Liver (tissue), 9 donors: ENCODE data around the gene PRCD. TPM values are rescaled to one million over a fixed set of nuclear protein-coding genes. Genes with fewer than 3 reads are reported as not detected.

ENCODE experiments used
- DNase-seq: peaks from one replicate; pipeline ENCODE4 v3.0.0-alpha.2; 2017; ENCODE audit warnings: low spot score
- H3K27ac ChIP-seq, 2 donors: one replicate each; pipeline ENCODE4 v1.7.0; 2013; ENCODE audit warnings: inconsistent platforms in 2 of 2, low read length in 2 of 2, control low read depth in 1 of 2, low read depth in 1 of 2, mild to moderate bottlenecking in 1 of 2
- H3K27me3 ChIP-seq, 4 donors: one replicate each; pipeline versions ENCODE4 v1.6.1 to v1.7.0; 2013; ENCODE audit warnings: low read length in 3 of 4, inconsistent platforms in 1 of 4, mild to moderate bottlenecking in 1 of 4, moderate library complexity in 1 of 4; ENCODE audit not compliant: control insufficient read depth in 4 of 4, insufficient read depth in 4 of 4
- H3K36me3 ChIP-seq, 4 donors: one replicate each; pipeline versions ENCODE4 v1.6.1 to v1.7.0; 2013; ENCODE audit warnings: low read length in 3 of 4, mild to moderate bottlenecking in 3 of 4, low read depth in 1 of 4, moderate library complexity in 1 of 4; ENCODE audit not compliant: control insufficient read depth in 4 of 4, insufficient read depth in 3 of 4
- H3K4me1 ChIP-seq, 4 donors: one replicate each; pipeline versions ENCODE4 v1.6.1 to v1.7.0; 2013; ENCODE audit warnings: low read length in 3 of 4, mild to moderate bottlenecking in 3 of 4, moderate library complexity in 1 of 4; ENCODE audit not compliant: control insufficient read depth in 4 of 4, insufficient read depth in 4 of 4
- H3K4me3 ChIP-seq, 3 donors: one replicate each; pipeline versions ENCODE4 v1.6.1 to v1.7.0; 2013; ENCODE audit warnings: low read length in 3 of 3, control low read depth in 1 of 3, low read depth in 1 of 3, mild to moderate bottlenecking in 1 of 3
- H3K9ac ChIP-seq, 2 donors: one replicate each; pipeline ENCODE4 v1.7.0; 2013; ENCODE audit warnings: low read length in 2 of 2, mild to moderate bottlenecking in 2 of 2, moderate library complexity in 2 of 2, control low read depth in 1 of 2, low read depth in 1 of 2
- H3K9me3 ChIP-seq, 4 donors: one replicate each; pipeline versions ENCODE4 v1.6.1 to v1.7.0; 2013; ENCODE audit warnings: low read length in 3 of 4; ENCODE audit not compliant: control insufficient read depth in 4 of 4
- ATF3 ChIP-seq: IDR thresholded peaks from 2 replicates; pipeline ENCODE4 v1.6.1; 2016; ENCODE audit warnings: antibody characterized with exemption
- CTCF ChIP-seq: fragments of 150-350 bp; IDR thresholded peaks from 2 replicates; pipeline ENCODE4 v1.5.1; 2017; ENCODE audit warnings: improper control_type of control experiment, low read depth, low read length; ENCODE audit not compliant: missing input control
- FOXA2 ChIP-seq: IDR thresholded peaks from 2 replicates; pipeline ENCODE4 v1.6.1; 2016; ENCODE audit warnings: antibody characterized with exemption
- GABPA ChIP-seq, 2 donors: IDR thresholded peaks in 1 of 2; conservative IDR thresholded peaks in 1 of 2; 2 replicates each; pipeline ENCODE4 v1.6.1; 2016; ENCODE audit warnings: antibody characterized with exemption in 2 of 2, mild to moderate bottlenecking in 1 of 2, moderate library complexity in 1 of 2
- HNF4A ChIP-seq, 2 donors: conservative IDR thresholded peaks; 2 replicates each; pipeline ENCODE4 v1.6.1; 2016; ENCODE audit warnings: antibody characterized with exemption in 2 of 2, mild to moderate bottlenecking in 2 of 2
- MAX ChIP-seq: IDR thresholded peaks from 2 replicates; pipeline ENCODE4 v1.6.1; 2016; ENCODE audit warnings: antibody characterized with exemption
- NR2F2 ChIP-seq: IDR thresholded peaks from 2 replicates; pipeline ENCODE4 v1.6.1; 2016; ENCODE audit warnings: antibody characterized with exemption
- RAD21 ChIP-seq, 2 donors: IDR thresholded peaks; 2 replicates each; pipeline ENCODE4 v1.6.1; 2016; ENCODE audit warnings: antibody characterized with exemption in 2 of 2, mild to moderate bottlenecking in 2 of 2
- REST ChIP-seq: IDR thresholded peaks from 2 replicates; pipeline ENCODE4 v1.6.1; 2016; ENCODE audit warnings: antibody characterized with exemption, mild to moderate bottlenecking
- SP1 ChIP-seq: IDR thresholded peaks from 2 replicates; pipeline ENCODE4 v1.6.1; 2018; ENCODE audit warnings: antibody characterized with exemption, mild to moderate bottlenecking
- ZBTB33 ChIP-seq: IDR thresholded peaks from 2 replicates; pipeline ENCODE4 v1.6.1; 2016; ENCODE audit warnings: antibody characterized with exemption
- WGBS: extraction: QIAGEN DNeasy Blood & Tissue Kit; methylation state at CpG from one replicate; pipeline ENCODE4 v1.1.7; 2013; 5-methylcytosine and 5-hydroxymethylcytosine counted together
- polyA plus RNA-seq, 2 donors: library from polyadenylated mRNA; stranded (reverse) in 1 of 2; unstranded in 1 of 2; fragments of 200-250 nt in 1 of 2; fragments of >200 nt in 1 of 2; fragmentation: Nextera tagmentation in 1 of 2; extraction: Ambion mirVana in 1 of 2; gene quantifications; one replicate each; pipeline versions ENCODE4 v1.2.1 to v1.2.3, GENCODE V29; 2013 to 2015
- total RNA-seq, 2 donors: library from RNA; depleted of rRNA; stranded (reverse); fragments of >200 nt; gene quantifications; one replicate each; pipeline ENCODE4 v1.2.3, GENCODE V29; 2014
- donor health status: healthy.
- donor health status: healthy.
- donor health status: healthy.
- donor health status: healthy.
- donor health status: healthy.

Gene PRCD
- total and polyA plus RNA-seq, 4 donors, result 0.63 to 1.0 (median 0.75) TPM; not detected in 1

- WGBS, result 92% methylated on average over 5 of the region's 5 CpGs
- no peak for DNase-seq
- Histone ChIP-seq H3K9ac (no peak overlapping the region), H3K4me1 (peaks cover 3 to 14% (median 8%) of the 10 kb centered on the region in 4 donors), H3K36me3 (no peaks in the 10 kb centered on the region), H3K4me3 (no peak overlapping the region), H3K27ac (no peak overlapping the region), H3K27me3 (no peaks in the 10 kb centered on the region), H3K9me3 (no peaks in the 10 kb centered on the region)
- no peak for TF ChIP-seq CTCF
- TF ChIP-seq REST, result no peak
- TF ChIP-seq FOXA2, result no peak
- TF ChIP-seq NR2F2, result no peak
- no peak for TF ChIP-seq ATF3
- no peak for TF ChIP-seq MAX
- no peak for TF ChIP-seq RAD21 (IDR thresholded peaks at IDR 0.05)
- no peak for TF ChIP-seq SP1
- TF ChIP-seq GABPA (IDR thresholded peaks at IDR 0.05 in 1 of 2, conservative IDR thresholded peaks at IDR 0.05 in 1 of 2), result no peak
Measured at GRCh38 chr17:76581515-76581914, 41.7 kb downstream of the PRCD start.

- Histone ChIP-seq H3K4me1 (peaks cover 3 to 15% (median 9%) of the 10 kb centered on the region in 4 donors), H3K4me3 (no peak overlapping the region), H3K27ac (no peak overlapping the region), H3K27me3 (no peaks in the 10 kb centered on the region), H3K9me3 (no peaks in the 10 kb centered on the region), H3K36me3 (no peaks in the 10 kb centered on the region), H3K9ac (no peak overlapping the region)
- TF ChIP-seq HNF4A (conservative IDR thresholded peaks at IDR 0.05) (no peak), REST (no peak), SP1 (no peak), ZBTB33 (no peak), MAX (no peak)
- WGBS, result 58% methylated on average over 3 of the region's 3 CpGs
- DNase-seq, result no peak
Measured at GRCh38 chr17:76582660-76583059, 42.8 kb downstream of the PRCD start.
